Measurements from ENCODE around the gene FZD8.

FZD8 gene

GRCh38 chr10:35642035-35642792, at the start of gene FZD8 (continued):
- no peak for TF ChIP-seq ZNF169 (tag by site-specific recombination; IDR thresholded peaks at IDR 0.05)
- TF ChIP-seq KLF8 (tag by site-specific recombination; IDR thresholded peaks at IDR 0.05), result peak; percentile 84; the same call in 1 of the 2 replicates
- no peak for TF ChIP-seq ZNF660 (tag by site-specific recombination; IDR thresholded peaks at IDR 0.05)
- TF ChIP-seq ZNF140 (tag by site-specific recombination; IDR thresholded peaks at IDR 0.05), result no peak
- no peak for TF ChIP-seq ZNF26 (tag by site-specific recombination; IDR thresholded peaks at IDR 0.05)
- peak; percentile 85 for TF ChIP-seq PBX3 (CRISPR knock-in tag; IDR thresholded peaks at IDR 0.05)
- no peak for TF ChIP-seq ZNF747 (tag by site-specific recombination; IDR thresholded peaks at IDR 0.05)
- TF ChIP-seq ZNF639 (tag by site-specific recombination; IDR thresholded peaks at IDR 0.05), result 0 out of 2 replicates have a peak, but pooled peaks have one; percentile 33
- TF ChIP-seq ZBTB26 (tag by site-specific recombination; optimal IDR thresholded peaks at IDR 0.05), result peak; percentile 90
- no peak for TF ChIP-seq ZNF48 (tag by site-specific recombination; IDR thresholded peaks at IDR 0.05)
- TF ChIP-seq REPIN1 (tag by site-specific recombination; IDR thresholded peaks at IDR 0.05; ENCODE audit: low read depth), result peak; percentile 49; the same call in 1 of the 2 replicates
- TF ChIP-seq ZNF792 (tag by site-specific recombination; IDR thresholded peaks at IDR 0.05), result no peak
- no peak for TF ChIP-seq ZNF398 (tag by site-specific recombination; IDR thresholded peaks at IDR 0.05)
- TF ChIP-seq ZNF292 (tag by site-specific recombination; IDR thresholded peaks at IDR 0.05; ENCODE audit: borderline replicate concordance, low read depth), result no peak
- TF ChIP-seq ZNF514 (tag by site-specific recombination; IDR thresholded peaks at IDR 0.05), result no peak
- no peak for TF ChIP-seq INSM2 (tag by site-specific recombination; IDR thresholded peaks at IDR 0.05)
- TF ChIP-seq YY1 (tag by site-specific recombination; IDR thresholded peaks at IDR 0.05), result no peak; the same call in 1 of the 2 replicates
- TF ChIP-seq ZNF626 (tag by site-specific recombination; IDR thresholded peaks at IDR 0.05), result no peak
- TF ChIP-seq ZNF2 (tag by site-specific recombination; IDR thresholded peaks at IDR 0.05), result peak; percentile 90
- TF ChIP-seq ZSCAN5A (tag by site-specific recombination; IDR thresholded peaks at IDR 0.05), result no peak
- TF ChIP-seq ZNF266 (tag by site-specific recombination; IDR thresholded peaks at IDR 0.05; ENCODE audit: low read depth), result no peak
- peak; percentile 91; the same call in 1 of the 2 replicates for TF ChIP-seq ZXDB (tag by site-specific recombination; IDR thresholded peaks at IDR 0.05)
- TF ChIP-seq ZBTB44 (tag by site-specific recombination; IDR thresholded peaks at IDR 0.05), result no peak
- TF ChIP-seq ZIC2 (tag by site-specific recombination; IDR thresholded peaks at IDR 0.05), result peak; percentile 77
- TF ChIP-seq BCL11B (tag by site-specific recombination; IDR thresholded peaks at IDR 0.05; ENCODE audit: low read depth), result no peak
